ENCODE measurements around the gene ZNF710.

The ZNF710 gene

GRCh38 chr15:89993349-89993748 is 7.8 kb upstream of the ZNF710 start:
- DNase-seq: no peak

GRCh38 chr15:89997079-89997478 is 4.0 kb upstream of the ZNF710 start:
- DNase-seq: no peak

GRCh38 chr15:89998141-89998661 is 2.9 kb upstream of the ZNF710 start:
- DNase-seq: no peak

- no peak for DNase-seq
These were observed 2.0 kb upstream of the ZNF710 start for GRCh38 chr15:89998923-89999675.

- DNase-seq: no peak
These were observed 1.4 kb upstream of the ZNF710 start for GRCh38 chr15:89999676-90000185.

- DNase-seq: peak; percentile 65
These were observed 730 bp upstream of the ZNF710 start for GRCh38 chr15:90000186-90001001.

GRCh38 chr15:90001683-90002427 is 731 bp downstream of the ZNF710 start:
- peak; percentile 11 for DNase-seq

- no peak for DNase-seq
These were observed 1.3 kb downstream of the ZNF710 start for GRCh38 chr15:90002428-90002844.

- DNase-seq: no peak
These were observed 2.6 kb downstream of the ZNF710 start for GRCh38 chr15:90003736-90004135.

DNA sequence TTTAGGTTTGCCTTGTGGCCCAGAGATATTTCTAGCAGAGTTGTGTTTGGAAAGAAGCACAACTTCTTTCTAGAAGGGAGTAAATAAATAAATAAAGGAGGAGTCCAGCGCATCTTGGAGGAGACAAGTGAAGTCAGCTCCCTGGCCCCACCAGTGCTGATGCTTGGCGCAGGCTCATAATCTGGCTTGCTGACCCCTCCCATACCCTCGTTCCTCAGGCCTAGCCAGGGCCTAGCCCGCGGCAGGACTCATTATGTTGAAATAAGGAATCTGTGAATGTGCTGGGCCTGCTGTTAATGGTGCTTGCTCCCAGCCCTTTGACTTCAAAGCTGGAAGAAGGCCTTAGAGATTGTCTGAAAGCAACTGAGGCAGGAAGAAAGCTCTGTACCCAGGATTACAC is 3.1 kb downstream of the ZNF710 start:
- DNase-seq: no peak

DNA sequence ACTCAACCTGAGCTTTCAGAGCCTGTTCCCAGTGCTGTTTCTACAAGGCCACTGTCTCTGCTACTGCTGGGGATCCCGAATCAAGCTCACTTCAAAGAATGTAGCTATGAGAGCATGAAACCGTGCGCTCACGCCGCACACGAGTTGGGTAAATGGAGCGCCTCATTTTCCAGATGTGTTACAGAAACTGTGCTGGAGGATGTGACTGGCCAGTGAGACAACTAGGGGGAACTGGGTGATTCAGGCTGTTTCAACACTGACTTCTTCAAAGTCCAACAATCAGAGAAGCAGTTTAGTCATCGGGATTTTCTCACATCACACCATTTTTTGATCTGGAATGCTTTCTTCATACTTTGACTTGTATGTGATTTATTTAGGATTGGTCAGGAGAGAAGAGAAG is 3.5 kb downstream of the ZNF710 start:
- no peak for DNase-seq

- no peak for DNase-seq
These were observed 5.3 kb downstream of the ZNF710 start for GRCh38 chr15:90006217-90007075.

- no peak for DNase-seq
These were observed 5.9 kb downstream of the ZNF710 start for GRCh38 chr15:90007076-90007460.

- DNase-seq: no peak
These were observed 7.5 kb downstream of the ZNF710 start for GRCh38 chr15:90008607-90009006.

- DNase-seq: no peak
These were observed 8.3 kb downstream of the ZNF710 start for GRCh38 chr15:90009301-90010022.

- no peak for DNase-seq
These were observed 10.6 kb downstream of the ZNF710 start for GRCh38 chr15:90011705-90012104.

- no peak for DNase-seq
These were observed 12.4 kb downstream of the ZNF710 start for GRCh38 chr15:90013503-90013937.

GRCh38 chr15:90015294-90015693 is 14.2 kb downstream of the ZNF710 start:
- no peak for DNase-seq

- no peak for DNase-seq
These were observed 14.6 kb downstream of the ZNF710 start for GRCh38 chr15:90015749-90016148.

- no peak for DNase-seq
These were observed 15.6 kb downstream of the ZNF710 start for GRCh38 chr15:90016721-90017120.

DNA sequence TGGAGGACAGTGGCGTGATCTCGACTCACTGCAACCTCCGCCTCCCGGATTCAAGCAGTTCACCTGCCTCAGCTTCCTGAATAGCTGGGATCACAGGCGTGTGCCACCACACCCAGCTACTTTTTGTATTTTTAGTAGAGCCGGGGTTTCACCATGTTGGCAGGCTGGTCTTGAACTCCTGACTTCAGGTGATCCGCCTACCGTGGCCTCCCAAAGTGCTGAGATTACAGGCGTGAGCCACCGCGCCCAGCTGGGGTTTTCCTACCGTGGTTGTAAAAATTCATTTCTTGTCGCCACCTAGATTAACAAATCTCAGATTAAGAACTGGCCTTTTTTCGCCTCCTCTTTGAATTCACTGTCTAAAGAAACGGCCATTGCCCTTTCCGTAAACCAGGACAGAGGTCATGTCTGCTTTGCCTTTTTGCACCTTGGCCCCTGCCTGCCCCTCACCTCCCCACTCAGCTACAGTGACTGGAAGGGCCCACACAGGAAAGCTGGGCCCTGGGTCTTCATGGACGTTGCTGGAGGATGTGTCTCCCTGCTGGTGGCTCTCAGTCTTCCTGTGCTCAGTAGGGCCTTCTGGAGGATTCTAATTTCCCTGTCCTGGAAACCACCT is 17.2 kb downstream of the ZNF710 start:
- no peak for DNase-seq

All from NCI-H1694 treated with DMSO at 0.1 percent for 48 hours (cell line).